H1 (cell line): ENCODE data around the gene KIF26B. TPM values are rescaled to one million over a fixed set of nuclear protein-coding genes. Genes with fewer than 3 reads are reported as not detected.

Experiments used
- CTCF ChIA-PET: fragments of 300-600 bp; sonication (Branson Sonifier 250); formaldehyde crosslinking; loops from one replicate; lab custom pipeline; 2021; ENCODE audit not compliant: partially characterized antibody; lab: Charles Lee
- POLR2A ChIA-PET: fragments of 300-600 bp; sonication (Branson Sonifier 250); formaldehyde crosslinking; loops from one replicate; lab custom pipeline; 2021; ENCODE audit warnings: inconsistent platforms; ENCODE audit not compliant: partially characterized antibody; lab: Charles Lee
- DNase-seq, 2 experiments: peaks; one replicate each; pipeline versions ENCODE4 v3.0.0 to v3.0.0-alpha.2; 2010 to 2022; ENCODE audit warnings: low spot score in 2 of 2, low read depth in 1 of 2, mixed read lengths in 1 of 2
- FAIRE-seq: peaks from 2 replicates; lab custom pipeline; 2011; peaks lifted over from hg19 to GRCh38; lab: Jason Lieb, UNC
- H2AFZ ChIP-seq: 2 replicates; pipeline ENCODE4 v1.8.1; 2012; ENCODE audit warnings: low read length, inconsistent platforms
- H2AK5ac ChIP-seq: 2 replicates; pipeline ENCODE4 v1.6.1; 2013; ENCODE audit warnings: low read depth, low read length
- H2BK120ac ChIP-seq: replicated peaks from 2 replicates; pipeline ENCODE3; 2013; ENCODE audit warnings: low read depth, low read length, inconsistent platforms
- H2BK12ac ChIP-seq: 2 replicates; pipeline ENCODE4 v1.6.1; 2013; ENCODE audit warnings: low read depth, low read length
- H2BK15ac ChIP-seq: 2 replicates; pipeline ENCODE4 v1.6.1; 2013; ENCODE audit warnings: low read length
- H2BK20ac ChIP-seq: 2 replicates; pipeline ENCODE4 v1.6.1; 2013; ENCODE audit warnings: low read length
- H2BK5ac ChIP-seq: 2 replicates; pipeline ENCODE4 v1.6.1; 2013; ENCODE audit warnings: low read depth, low read length
- H3K14ac ChIP-seq: 2 replicates; pipeline ENCODE4 v1.6.1; 2013; ENCODE audit warnings: inconsistent platforms; ENCODE audit not compliant: insufficient read length
- H3K18ac ChIP-seq: 2 replicates; pipeline ENCODE4 v1.6.1; 2013; ENCODE audit warnings: low read length; ENCODE audit errors: extremely low read depth
- H3K23ac ChIP-seq: 2 replicates; pipeline ENCODE4 v1.6.1; 2013; ENCODE audit warnings: inconsistent platforms; ENCODE audit not compliant: insufficient read length
- H3K23me2 ChIP-seq: 2 replicates; pipeline ENCODE4 v1.6.1; 2013; ENCODE audit warnings: low read depth, low read length
- H3K27ac ChIP-seq: 2 replicates; pipeline ENCODE4 v1.6.1; 2011; ENCODE audit warnings: low read depth, low read length, inconsistent platforms
- H3K27me3 ChIP-seq, 4 experiments: replicated peaks in 1 of 4; 1 replicate in 1 of 4; 2 replicates in 3 of 4; pipeline versions ENCODE4 v1.6.1 to v1.8.1; 2011 to 2013; ENCODE audit warnings: low read length in 3 of 4, mild to moderate bottlenecking in 3 of 4, inconsistent platforms in 2 of 4, mixed read lengths in 2 of 4, moderate library complexity in 1 of 4; ENCODE audit not compliant: control insufficient read depth in 3 of 4, insufficient read depth in 3 of 4; ENCODE audit errors: extremely low read depth in 1 of 4
- H3K36me3 ChIP-seq, 4 experiments: 2 replicates each; pipeline versions ENCODE4 v1.6.1 to v1.8.1; 2011 to 2013; ENCODE audit warnings: mild to moderate bottlenecking in 4 of 4, low read length in 3 of 4, moderate library complexity in 2 of 4, control low read depth in 1 of 4, inconsistent platforms in 1 of 4; ENCODE audit not compliant: insufficient read depth in 4 of 4, control insufficient read depth in 2 of 4
- H3K4ac ChIP-seq: replicated peaks from 2 replicates; pipeline ENCODE3; 2013; ENCODE audit warnings: low read length, low read depth, mixed read lengths, inconsistent platforms; ENCODE audit not compliant: insufficient read length
- H3K4me1 ChIP-seq, 4 experiments: replicated peaks in 1 of 4; 1 replicate in 1 of 4; 2 replicates in 3 of 4; pipeline versions ENCODE4 v1.6.1 to v1.8.1; 2011 to 2013; ENCODE audit warnings: low read length in 3 of 4, inconsistent platforms in 2 of 4, mixed read lengths in 1 of 4; ENCODE audit not compliant: insufficient read depth in 4 of 4, control insufficient read depth in 3 of 4
- H3K4me2 ChIP-seq, 2 experiments: 2 replicates each; pipeline versions ENCODE4 v1.6.1 to v1.8.1; 2011 to 2013; ENCODE audit warnings: low read depth in 2 of 2, low read length in 2 of 2, control low read depth in 1 of 2, inconsistent platforms in 1 of 2, mild to moderate bottlenecking in 1 of 2; ENCODE audit not compliant: insufficient read depth in 1 of 2
- H3K4me3 ChIP-seq, 4 experiments: fragments of 200-600, 300-600 bp in 1 of 4; sonication (generic), shearing (Covaris generic), sonication (Bioruptor Twin) in 1 of 4; 2 replicates each; pipeline versions ENCODE4 v1.5.1 to v1.8.1; 2011 to 2016; ENCODE audit warnings: low read length in 4 of 4, low read depth in 3 of 4, control low read depth in 2 of 4, inconsistent platforms in 2 of 4, mild to moderate bottlenecking in 2 of 4, mixed read lengths in 1 of 4, moderate library complexity in 1 of 4; ENCODE audit not compliant: insufficient read depth in 2 of 4; ENCODE audit errors: extremely low read depth in 1 of 4
- H3K56ac ChIP-seq: replicated peaks from 2 replicates; pipeline ENCODE3; 2013; ENCODE audit warnings: low read depth, mild to moderate bottlenecking, mixed read lengths, low read length, inconsistent platforms; ENCODE audit not compliant: insufficient read length
- H3K79me1 ChIP-seq: 2 replicates; pipeline ENCODE4 v1.6.1; 2013; ENCODE audit warnings: low read depth, low read length, control low read depth
- H3K79me2 ChIP-seq, 2 experiments: 2 replicates each; pipeline versions ENCODE4 v1.6.1 to v1.8.1; 2012 to 2013; ENCODE audit warnings: low read length in 2 of 2, mild to moderate bottlenecking in 2 of 2, inconsistent platforms in 1 of 2; ENCODE audit not compliant: insufficient read depth in 2 of 2, control insufficient read depth in 1 of 2
- H3K9ac ChIP-seq, 4 experiments: replicated peaks in 1 of 4; 1 replicate in 1 of 4; 2 replicates in 3 of 4; pipeline versions ENCODE4 v1.6.1 to v1.8.1; 2011 to 2013; ENCODE audit warnings: low read depth in 3 of 4, low read length in 3 of 4, control low read depth in 2 of 4, mild to moderate bottlenecking in 2 of 4, moderate library complexity in 2 of 4, inconsistent platforms in 1 of 4; ENCODE audit errors: extremely low read depth in 1 of 4
- H3K9me3 ChIP-seq, 2 experiments: 2 replicates each; pipeline versions ENCODE4 v1.6.1 to v1.8.1; 2012 to 2013; ENCODE audit warnings: mild to moderate bottlenecking in 2 of 2, moderate library complexity in 2 of 2, control low read depth in 1 of 2, inconsistent platforms in 1 of 2, low read depth in 1 of 2, low read length in 1 of 2, mixed read lengths in 1 of 2; ENCODE audit not compliant: insufficient read depth in 2 of 2
- H4K20me1 ChIP-seq, 2 experiments: replicated peaks in 1 of 2; 2 replicates each; pipeline versions ENCODE3 to v1.8.1; 2011 to 2013; ENCODE audit warnings: inconsistent platforms in 2 of 2, low read length in 2 of 2, mild to moderate bottlenecking in 1 of 2; ENCODE audit not compliant: insufficient read depth in 2 of 2, control insufficient read depth in 1 of 2
- H4K5ac ChIP-seq: 2 replicates; pipeline ENCODE4 v1.6.1; 2013; ENCODE audit warnings: low read length, low read depth, mixed read lengths, inconsistent platforms; ENCODE audit not compliant: insufficient read length
- H4K8ac ChIP-seq: 2 replicates; pipeline ENCODE4 v1.8.0; 2013; ENCODE audit warnings: mild to moderate bottlenecking, moderate library complexity, low read length, inconsistent platforms; ENCODE audit not compliant: insufficient read depth; ENCODE audit errors: extremely low read depth
- H4K91ac ChIP-seq: replicated peaks from 2 replicates; pipeline ENCODE3; 2013; ENCODE audit warnings: low read length, mixed read lengths, inconsistent platforms; ENCODE audit not compliant: insufficient read length
- BACH1 ChIP-seq: IDR thresholded peaks from 2 replicates; pipeline ENCODE4 v1.6.1; 2012; ENCODE audit warnings: low read length, improper control_type of control experiment
- CBX8 ChIP-seq: fragments of 300-800, 300-1000 bp; sonication (generic); IDR thresholded peaks from 2 replicates; pipeline ENCODE4 v1.7.1; 2016; ENCODE audit warnings: low read depth, low read length, borderline replicate concordance
- CEBPB ChIP-seq: IDR thresholded peaks from 2 replicates; pipeline ENCODE4 v1.6.1; 2012; ENCODE audit warnings: low read depth, low read length
- CTBP2 ChIP-seq: IDR thresholded peaks from 2 replicates; pipeline ENCODE4 v1.7.0; 2011; ENCODE audit warnings: borderline replicate concordance, mild to moderate bottlenecking, moderate library complexity, mixed read lengths, low read length; ENCODE audit not compliant: insufficient read depth, insufficient read length
- EP300 ChIP-seq, 2 experiments: IDR thresholded peaks; 1 replicate in 1 of 2; 2 replicates in 1 of 2; pipeline ENCODE4 v1.6.1; 2011 to 2012; ENCODE audit warnings: low read depth in 2 of 2, low read length in 2 of 2, mild to moderate bottlenecking in 2 of 2, borderline replicate concordance in 1 of 2, inconsistent platforms in 1 of 2, moderate library complexity in 1 of 2
- JUN ChIP-seq: IDR thresholded peaks from 2 replicates; pipeline ENCODE4 v1.6.1; 2011; ENCODE audit warnings: low read depth, mild to moderate bottlenecking, improper control_type of control experiment, low read length
- KDM1A ChIP-seq: fragments of 200-600, 300-600 bp; sonication (generic); IDR thresholded peaks from 2 replicates; pipeline ENCODE4 v1.7.1; 2016; ENCODE audit warnings: mild to moderate bottlenecking, low read length, borderline replicate concordance
- POLR2AphosphoS5 ChIP-seq: IDR thresholded peaks from 2 replicates; pipeline ENCODE4 v1.6.1; 2011; ENCODE audit warnings: low read depth, low read length
- RNF2 ChIP-seq: fragments of 200-900, 300-1000 bp; sonication (generic); IDR thresholded peaks from 2 replicates; pipeline ENCODE4 v1.7.1; 2016; ENCODE audit warnings: borderline replicate concordance, low read depth, mild to moderate bottlenecking, antibody characterized with exemption, low read length; ENCODE audit not compliant: poor library complexity, severe bottlenecking; ENCODE audit errors: missing control alignments
- RXRA ChIP-seq: IDR thresholded peaks from 2 replicates; pipeline ENCODE4 v1.6.1; 2011; ENCODE audit warnings: low read depth, mild to moderate bottlenecking, low read length, moderate library complexity; ENCODE audit not compliant: insufficient read depth
- SIX5 ChIP-seq: IDR thresholded peaks from 2 replicates; pipeline ENCODE4 v1.6.1; 2011; ENCODE audit warnings: mild to moderate bottlenecking, low read depth, low read length
- TEAD4 ChIP-seq: IDR thresholded peaks from 2 replicates; pipeline ENCODE4 v1.6.1; 2012; ENCODE audit warnings: low read depth, low read length, inconsistent platforms, mixed read lengths
- USF2 ChIP-seq: IDR thresholded peaks from 2 replicates; pipeline ENCODE4 v1.6.1; 2011; ENCODE audit warnings: low read length, improper control_type of control experiment
- WGBS, 2 experiments: shearing (Covaris generic) in 1 of 2; methylation state at CpG; one replicate each; pipeline versions ENCODE4 v1.1.6 to v1.1.7; 2013 to 2015; ENCODE audit warnings: low lambda C conversion rate in 2 of 2, mixed read lengths in 2 of 2, inconsistent platforms in 1 of 2, low coverage in 1 of 2, missing lambda C conversion rate in 1 of 2; ENCODE audit not compliant: insufficient replicate concordance in 2 of 2, insufficient coverage in 1 of 2, insufficient read length in 1 of 2; ENCODE audit errors: extremely low coverage in 1 of 2, missing lambda C conversion rate in 1 of 2; 5-methylcytosine and 5-hydroxymethylcytosine counted together
- polyA plus RNA-seq, 7 experiments: library from polyadenylated mRNA; depleted of rRNA in 3 of 7; stranded (reverse) in 5 of 7; unstranded in 2 of 7; fragments of >200 nt in 5 of 7; fragments of 200-250 nt in 2 of 7; gene quantifications; 1 replicate in 5 of 7; 2 replicates in 1 of 7; 4 replicates in 1 of 7; pipeline versions ENCODE4 v1.2.1 to v1.2.3, GENCODE V29; 2011 to 2013; ENCODE audit warnings: missing spikeins in 2 of 7, mixed read lengths in 2 of 7
- total RNA-seq: library from RNA; stranded (reverse); fragmentation: NEBNext Ultra II Directional; extraction: Animal tissue kit (Norgen Biotek cat#: 25700); gene quantifications from 2 replicates; pipeline ENCODE4 v1.2.1, GENCODE V29; 2021

KIF26B gene
- total and polyA plus RNA-seq, 2 of the 8 experiments (the other 6 are each of a cell fraction or from before 2014, with no cell fraction given) = 0.06 to 0.28 TPM

GRCh38 chr1:245110406-245110805 is 44.4 kb upstream of the KIF26B start:
- Histone ChIP-seq H4K20me1 (peaks cover 0 to 1% of the 10 kb centered on the region in 2 experiments), H4K5ac (no peak overlapping the region), H2AFZ (no peak overlapping the region), H3K14ac (no peak overlapping the region), H3K4me3 (no peak overlapping the region), H3K4me2 (no peak overlapping the region), H4K8ac (no peak overlapping the region), H3K79me1 (no peaks in the 10 kb centered on the region), H2BK20ac (no peak overlapping the region), H3K56ac (no peak overlapping the region), H2BK120ac (no peak overlapping the region), H3K9me3 (no peaks in the 10 kb centered on the region), H3K27ac (no peak overlapping the region), H2BK12ac (no peak overlapping the region), H2BK5ac (no peak overlapping the region), H3K36me3 (peaks cover 0 to 2% (median 0%) of the 10 kb centered on the region in 4 experiments; a peak in 2 of 8 replicates), H2BK15ac (no peak overlapping the region), H3K9ac (no peak overlapping the region), H3K4me1 (peaks cover 0 to 3% (median under 1%) of the 10 kb centered on the region in 4 experiments; a peak in 2 of 7 replicates), H3K23ac (no peak overlapping the region), H3K23me2 (no peaks in the 10 kb centered on the region), H2AK5ac (no peak overlapping the region), H3K79me2 (no peaks in the 10 kb centered on the region), H4K91ac (no peak overlapping the region), H3K27me3 (no peaks in the 10 kb centered on the region), H3K4ac (no peak overlapping the region), H3K18ac (no peak overlapping the region)
- WGBS, 2 experiments = 90% methylated on average over 2 of the region's 2 CpGs; no CpG with 5 or more reads in 1 of the 2 experiments
- FAIRE-seq (no peak), DNase-seq (no peak)
- ChIA-PET CTCF (no interaction called here), POLR2A (no interaction called here)
- TF ChIP-seq RXRA = no peak
- TF ChIP-seq TEAD4 = no peak
- no peak for TF ChIP-seq CEBPB
- TF ChIP-seq POLR2AphosphoS5 = no peak
- TF ChIP-seq CBX8 = no peak
- TF ChIP-seq RNF2 = no peak
- TF ChIP-seq JUN = no peak
- TF ChIP-seq CTBP2 = no peak
- TF ChIP-seq KDM1A = no peak
- no peak for TF ChIP-seq SIX5
- no peak for TF ChIP-seq BACH1
- no peak for TF ChIP-seq EP300 (IDR thresholded peaks at IDR 0.05; ENCODE audit: borderline replicate concordance in 1 of 2, low read depth in 2 of 2, low read length in 2 of 2)
- TF ChIP-seq USF2 = no peak
